Right atrium auricular region (tissue), 2 donors: ENCODE results near the gene HDAC7. TPM values are rescaled to one million over a fixed set of nuclear protein-coding genes. Genes with fewer than 3 reads are reported as not detected.

Experiments
- DNase-seq: peaks from one replicate; pipeline ENCODE4 v3.0.0-alpha.2; 2019; ENCODE audit warnings: low spot score
- H3K27ac ChIP-seq, 2 donors: fragments of 200-600 bp; sonication (generic); 1 replicate in 1 of 2; 2 replicates in 1 of 2; pipeline ENCODE4 v1.5.1; 2016 to 2019
- H3K27me3 ChIP-seq, 2 donors: fragments of 200-600 bp; sonication (generic); one replicate each; pipeline versions ENCODE4 v1.5.1 to v1.6.0; 2017 to 2019
- H3K36me3 ChIP-seq: fragments of 200-600 bp; sonication (generic); one replicate; pipeline ENCODE4 v1.5.1; 2016
- H3K4me1 ChIP-seq, 2 donors: fragments of 200-600 bp; sonication (generic); one replicate each; pipeline versions ENCODE4 v1.5.1 to v1.6.0; 2017 to 2019
- H3K4me3 ChIP-seq, 2 donors: fragments of 200-600 bp; sonication (generic); 1 replicate in 1 of 2; 2 replicates in 1 of 2; pipeline ENCODE4 v1.5.1; 2017 to 2019; ENCODE audit warnings: mild to moderate bottlenecking in 1 of 2, moderate library complexity in 1 of 2
- H3K9me3 ChIP-seq, 2 donors: fragments of 200-600 bp; sonication (generic); one replicate each; pipeline ENCODE4 v1.5.1; 2019
- CTCF ChIP-seq, 2 donors: fragments of 200-600 bp; sonication (generic); IDR thresholded peaks; one replicate each; pipeline ENCODE4 v1.5.1; 2019; ENCODE audit warnings: antibody characterized with exemption in 2 of 2
- total RNA-seq, 2 donors: library from RNA; depleted of rRNA; stranded (reverse); fragments of >200 nt; gene quantifications; one replicate each; pipeline ENCODE4 v1.1.0, GENCODE V29; 2016

Gene HDAC7
- total RNA-seq, 2 donors from 2014 or later = 33.4 to 60.2 TPM

- Histone ChIP-seq H3K27ac (peak overlapping the region; percentile 27 to 99), H3K4me3 (no peak overlapping the region), H3K9me3 (no peaks in the 10 kb centered on the region), H3K36me3 (no peaks in the 10 kb centered on the region), H3K27me3 (no peaks in the 10 kb centered on the region), H3K4me1 (peaks cover 0 to 88% of the 10 kb centered on the region in 2 donors)
- no peak for DNase-seq
- no peak for TF ChIP-seq CTCF (IDR thresholded peaks at IDR 0.05)
These were observed 4.9 kb upstream of the HDAC7 start for GRCh38 chr12:47824635-47825034.

GRCh38 chr12:47824198-47824597, 4.5 kb upstream of the HDAC7 start:
- DNase-seq = no peak
- TF ChIP-seq CTCF (IDR thresholded peaks at IDR 0.05) = no peak
- H3K4me1 ChIP-seq = peaks cover 0 to 83% of the 10 kb centered on the region in 2 donors

GRCh38 chr12:47823422-47824086, 3.9 kb upstream of the HDAC7 start:
- Histone ChIP-seq H3K4me1 (peaks cover 0 to 83% of the 10 kb centered on the region in 2 donors), H3K27me3 (no peaks in the 10 kb centered on the region), H3K36me3 (no peaks in the 10 kb centered on the region), H3K4me3 (no peak overlapping the region), H3K27ac (peak overlapping the region in 1 of 2 donors; percentile 99), H3K9me3 (no peaks in the 10 kb centered on the region)
- no peak for TF ChIP-seq CTCF (IDR thresholded peaks at IDR 0.05)
- no peak for DNase-seq

More at GRCh38 chr12:47824198-47824597, 4.5 kb upstream of the HDAC7 start:
- H3K27me3 ChIP-seq = no peaks in the 10 kb centered on the region
- no peaks in the 10 kb centered on the region for H3K9me3 ChIP-seq
- peak overlapping the region; percentile 27 to 99 for H3K27ac ChIP-seq
- H3K4me3 ChIP-seq = no peak overlapping the region
- no peaks in the 10 kb centered on the region for H3K36me3 ChIP-seq

GRCh38 chr12:47822863-47823262, 3.2 kb upstream of the HDAC7 start:
- TF ChIP-seq CTCF (IDR thresholded peaks at IDR 0.05) = no peak
- Histone ChIP-seq H3K9me3 (no peaks in the 10 kb centered on the region), H3K36me3 (no peaks in the 10 kb centered on the region), H3K4me3 (no peak overlapping the region), H3K4me1 (peaks cover 0 to 83% of the 10 kb centered on the region in 2 donors), H3K27me3 (no peaks in the 10 kb centered on the region), H3K27ac (peak overlapping the region; percentile 95 to 99)
- no peak for DNase-seq

GRCh38 chr12:47822401-47822800, 2.7 kb upstream of the HDAC7 start:
- H3K27ac ChIP-seq = peak overlapping the region; percentile 95 to 99

More at GRCh38 chr12:47822401-47822800, 2.7 kb upstream of the HDAC7 start:
- Histone ChIP-seq H3K9me3 (no peaks in the 10 kb centered on the region), H3K4me3 (no peak overlapping the region), H3K36me3 (no peaks in the 10 kb centered on the region), H3K4me1 (peaks cover 0 to 83% of the 10 kb centered on the region in 2 donors), H3K27me3 (no peaks in the 10 kb centered on the region)
- DNase-seq = no peak
- no peak for TF ChIP-seq CTCF (IDR thresholded peaks at IDR 0.05)
